Cardiac muscle cell (in vitro differentiated cells and primary cell): ENCODE measurements around the gene KDR. TPM values are rescaled to one million over a fixed set of nuclear protein-coding genes. Genes with fewer than 3 reads are reported as not detected.

Source experiments
- DNase-seq, 2 donors: peaks; one replicate each; pipeline versions ENCODE4 v3.0.0 to v3.0.0-alpha.2; 2010 to 2017; ENCODE audit warnings: low read depth in 1 of 2, low spot score in 1 of 2
- H3K27ac ChIP-seq: fragments of 200-600 bp; sonication (generic); 2 replicates; pipeline ENCODE4 v1.5.1; 2016
- H3K27me3 ChIP-seq: fragments of 200-600 bp; sonication (generic); 2 replicates; pipeline ENCODE4 v1.6.0; 2016; ENCODE audit warnings: control low read depth
- H3K36me3 ChIP-seq: fragments of 200-600 bp; sonication (generic); 2 replicates; pipeline ENCODE4 v1.5.1; 2016; ENCODE audit warnings: control low read depth
- H3K4me1 ChIP-seq: fragments of 200-600 bp; sonication (generic); 2 replicates; pipeline ENCODE4 v1.8.1; 2017; ENCODE audit warnings: low read depth, mild to moderate bottlenecking, mixed run types
- H3K4me3 ChIP-seq: fragments of 200-600 bp; sonication (generic); 2 replicates; pipeline ENCODE4 v1.5.1; 2016; ENCODE audit warnings: mild to moderate bottlenecking
- H3K9me3 ChIP-seq: fragments of 200-600 bp; sonication (generic); 2 replicates; pipeline ENCODE4 v1.5.1; 2017; ENCODE audit warnings: low read depth, mild to moderate bottlenecking, control low read depth
- CTCF ChIP-seq: IDR thresholded peaks from 2 replicates; pipeline ENCODE4 v1.5.1; 2012; ENCODE audit warnings: low read depth, mild to moderate bottlenecking, low read length
- polyA plus RNA-seq: library from polyadenylated mRNA; unstranded; fragments of >200 nt; fragmentation: Nextera tagmentation; extraction: Ambion mirVana; gene quantifications from 2 replicates; pipeline ENCODE4 v1.2.1, GENCODE V29; 2016
- total RNA-seq: library from RNA; depleted of rRNA; stranded (reverse); fragments of >200 nt; gene quantifications from 2 replicates; pipeline ENCODE4 v1.2.3, GENCODE V29; 2016

Gene KDR
- total and polyA plus RNA-seq, 2 experiments from 2014 or later: 55.6 to 67.8 TPM

GRCh38 chr4:55089916-55090315 lies 35.5 kb downstream of the KDR start:
- Histone ChIP-seq H3K27ac (no peak overlapping the region), H3K27me3 (no peaks in the 10 kb centered on the region), H3K4me3 (no peak overlapping the region), H3K9me3 (no peaks in the 10 kb centered on the region), H3K4me1 (no peaks in the 10 kb centered on the region), H3K36me3 (peaks cover 86% of the 10 kb centered on the region)
- TF ChIP-seq CTCF: no peak
- DNase-seq: no peak

GRCh38 chr4:55087913-55088260 lies 37.5 kb downstream of the KDR start:
- Histone ChIP-seq H3K9me3 (no peaks in the 10 kb centered on the region), H3K4me3 (no peak overlapping the region), H3K27me3 (no peaks in the 10 kb centered on the region), H3K4me1 (no peaks in the 10 kb centered on the region), H3K27ac (no peak overlapping the region), H3K36me3 (peaks cover 85% of the 10 kb centered on the region)
- TF ChIP-seq CTCF: no peak
- DNase-seq: no peak

GRCh38 chr4:55087009-55087912 lies 38.1 kb downstream of the KDR start:
- H3K9me3 ChIP-seq: no peaks in the 10 kb centered on the region
- DNase-seq: no peak
- H3K4me3 ChIP-seq: no peak overlapping the region
- no peak overlapping the region for H3K27ac ChIP-seq
- no peaks in the 10 kb centered on the region for H3K4me1 ChIP-seq
- TF ChIP-seq CTCF: no peak
- peaks cover 86% of the 10 kb centered on the region for H3K36me3 ChIP-seq
- H3K27me3 ChIP-seq: no peaks in the 10 kb centered on the region

GRCh38 chr4:55086578-55086977 lies 38.8 kb downstream of the KDR start:
- H3K9me3 ChIP-seq: no peaks in the 10 kb centered on the region
- H3K36me3 ChIP-seq: peaks cover 86% of the 10 kb centered on the region
- H3K27ac ChIP-seq: no peak overlapping the region
- H3K4me1 ChIP-seq: no peaks in the 10 kb centered on the region
- DNase-seq: no peak
- TF ChIP-seq CTCF: no peak
- H3K4me3 ChIP-seq: no peak overlapping the region
- H3K27me3 ChIP-seq: no peaks in the 10 kb centered on the region

GRCh38 chr4:55083735-55084134 lies 41.7 kb downstream of the KDR start:
- H3K36me3 ChIP-seq: peaks cover 78% of the 10 kb centered on the region
- no peaks in the 10 kb centered on the region for H3K27me3 ChIP-seq
- H3K4me3 ChIP-seq: no peak overlapping the region
- H3K4me1 ChIP-seq: peaks cover 23% of the 10 kb centered on the region
- no peak for TF ChIP-seq CTCF
- H3K27ac ChIP-seq: no peak overlapping the region
- H3K9me3 ChIP-seq: no peaks in the 10 kb centered on the region
- DNase-seq: no peak
